Calu3 (cell line): ENCODE data around the gene MFAP4. TPM values are rescaled to one million over a fixed set of nuclear protein-coding genes. Genes with fewer than 3 reads are reported as not detected.

Experiments
- BruUV-seq: library from RNA; stranded (reverse); fragments of 400-500 nt; replicated peaks from 2 replicates; lab custom pipeline; 2021; lab: Mats Ljungman, UMichigan
- CTCF ChIA-PET: fragments of 300-600 bp; sonication (Branson Sonifier 250); formaldehyde crosslinking; loops from one replicate; lab custom pipeline; 2022; ENCODE audit warnings: antibody characterized with exemption; lab: Charles Lee
- DNase-seq: peaks from one replicate; pipeline ENCODE4 v3.0.0; 2022
- H3K27ac Mint-ChIP-seq: one replicate; pipeline ENCODE4 v1.8.0; 2022; ENCODE audit warnings: mixed read lengths; ENCODE audit not compliant: unreplicated experiment
- H3K27me3 Mint-ChIP-seq: one replicate; pipeline ENCODE4 v1.8.0; 2022; ENCODE audit warnings: mixed read lengths; ENCODE audit not compliant: unreplicated experiment
- H3K36me3 Mint-ChIP-seq: one replicate; pipeline ENCODE4 v1.8.0; 2022; ENCODE audit warnings: mild to moderate bottlenecking, moderate library complexity, mixed read lengths; ENCODE audit not compliant: insufficient read depth, unreplicated experiment
- H3K4me1 Mint-ChIP-seq: one replicate; pipeline ENCODE4 v1.8.0; 2022; ENCODE audit warnings: mild to moderate bottlenecking, low read depth, mixed read lengths; ENCODE audit not compliant: unreplicated experiment
- H3K4me3 Mint-ChIP-seq: one replicate; pipeline ENCODE4 v1.8.0; 2022; ENCODE audit warnings: mild to moderate bottlenecking, low read depth, moderate library complexity, mixed read lengths; ENCODE audit not compliant: unreplicated experiment
- H3K9me3 Mint-ChIP-seq: one replicate; pipeline ENCODE4 v1.8.0; 2022; ENCODE audit warnings: low read depth, mixed read lengths; ENCODE audit not compliant: unreplicated experiment
- CTCF ChIP-seq: fragments of 200-600 bp; IDR thresholded peaks from one replicate; pipeline ENCODE4 v1.8.0; 2022; ENCODE audit warnings: antibody characterized with exemption; ENCODE audit not compliant: unreplicated experiment
- intact Hi-C: fragments of 100-400 bp; cut with micrococcal nuclease; formaldehyde crosslinking; loops from one replicate; pipeline ENCODE4 v1.10.0; 2022; ENCODE audit not compliant: unreplicated experiment
- total RNA-seq: library from RNA; stranded (reverse); gene quantifications from 2 replicates; pipeline ENCODE4 v1.2.3, GENCODE V29; 2022

Gene MFAP4
- total RNA-seq, 1 experiment from 2014 or later, result not detected

DNA sequence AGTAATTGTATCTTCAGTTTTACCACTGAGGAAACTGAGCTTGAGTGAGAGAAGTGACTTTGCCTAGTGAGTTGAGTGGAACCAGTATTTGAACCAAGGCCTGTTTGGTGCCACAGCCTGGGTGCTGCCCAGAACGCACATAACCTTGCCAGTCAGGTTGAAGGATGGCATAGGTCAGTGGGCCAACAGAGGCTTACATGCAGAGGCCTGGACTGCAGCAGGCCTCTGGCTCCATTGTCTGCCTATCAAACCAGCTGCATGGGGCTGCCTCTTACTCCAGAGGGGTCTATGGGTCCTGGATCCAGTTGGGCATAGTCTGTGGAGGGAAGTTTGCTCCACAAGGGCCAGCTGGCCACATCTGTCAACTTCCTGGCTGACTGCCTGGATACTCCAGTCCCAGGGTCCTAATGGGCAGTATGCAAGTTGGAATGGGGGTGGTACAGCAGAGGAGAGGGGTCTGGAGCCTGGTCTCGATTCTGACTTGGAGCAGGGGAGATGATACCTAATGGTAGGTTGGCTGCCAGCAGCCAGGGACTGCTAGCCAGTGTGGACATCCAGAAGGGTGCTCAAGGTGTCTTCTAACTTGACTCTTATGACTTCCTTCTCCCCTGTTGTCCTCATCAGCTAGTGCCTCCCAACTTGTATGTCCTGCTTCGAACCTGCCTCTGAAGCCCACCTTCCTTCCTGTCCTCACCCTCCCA is 12.9 kb upstream of the MFAP4 start:
- CTCF ChIA-PET, result no interaction called here

GRCh38 chr17:19398301-19399181 is 11.6 kb upstream of the MFAP4 start:
- CTCF ChIA-PET, result no interaction called here
- H3K4me3 Mint-ChIP-seq, result no peak overlapping the region

More for the DNA sequence above, 12.9 kb upstream of the MFAP4 start:
- Mint-ChIP-seq H3K36me3 (no peaks in the 10 kb centered on the region), H3K9me3 (no peaks in the 10 kb centered on the region), H3K4me1 (peaks cover 8% of the 10 kb centered on the region), H3K27me3 (peaks cover 24% of the 10 kb centered on the region), H3K4me3 (no peak overlapping the region), H3K27ac (no peak overlapping the region)
- TF ChIP-seq CTCF, result no peak
- DNase-seq, result no peak
- intact Hi-C loops, result no loop called here
- no TSS peak for BruUV-seq

DNA sequence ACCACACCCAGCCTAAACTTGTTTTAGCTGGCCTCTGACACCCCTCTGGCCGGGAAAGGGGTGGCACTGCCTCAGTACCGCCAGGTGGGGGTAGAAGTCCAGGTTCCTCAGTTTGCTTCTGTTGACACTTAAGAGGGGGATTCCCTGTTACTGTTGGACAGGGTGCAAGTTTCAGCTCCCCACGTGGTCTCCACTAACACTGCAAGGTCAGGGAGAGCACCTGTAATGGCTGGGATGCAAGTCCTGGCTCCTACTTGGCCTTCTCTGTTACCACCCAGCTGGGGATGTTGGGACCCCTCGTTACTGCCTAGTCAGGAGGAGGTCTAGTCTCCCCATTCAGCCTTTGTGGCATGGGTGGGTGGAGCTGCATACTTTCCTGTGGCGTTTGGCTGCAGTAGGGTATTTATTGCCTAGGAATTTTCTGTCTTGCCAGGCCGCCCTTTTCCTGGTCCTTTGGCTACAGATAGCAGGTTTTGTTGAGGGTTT is 10.6 kb upstream of the MFAP4 start:
- Mint-ChIP-seq H3K27ac (no peak overlapping the region), H3K27me3 (peaks cover 7% of the 10 kb centered on the region), H3K36me3 (no peaks in the 10 kb centered on the region), H3K4me3 (no peak overlapping the region), H3K4me1 (peaks cover 8% of the 10 kb centered on the region), H3K9me3 (no peaks in the 10 kb centered on the region)
- intact Hi-C loops, result no loop called here
- TF ChIP-seq CTCF, result no peak
- no TSS peak for BruUV-seq
- CTCF ChIA-PET, result no interaction called here
- DNase-seq, result no peak

More at GRCh38 chr17:19398301-19399181, 11.6 kb upstream of the MFAP4 start:
- Mint-ChIP-seq H3K27ac (no peak overlapping the region), H3K36me3 (no peaks in the 10 kb centered on the region), H3K27me3 (peaks cover 17% of the 10 kb centered on the region), H3K4me1 (peaks cover 8% of the 10 kb centered on the region), H3K9me3 (no peaks in the 10 kb centered on the region)
- no TSS peak for BruUV-seq
- TF ChIP-seq CTCF, result no peak
- peak; percentile 16 for DNase-seq
- intact Hi-C loops, result no loop called here

- Mint-ChIP-seq H3K9me3 (no peaks in the 10 kb centered on the region), H3K36me3 (no peaks in the 10 kb centered on the region), H3K27ac (no peak overlapping the region), H3K4me3 (no peak overlapping the region), H3K27me3 (no peaks in the 10 kb centered on the region), H3K4me1 (no peaks in the 10 kb centered on the region)
- CTCF ChIA-PET, result no interaction called here
- intact Hi-C loops, result no loop called here
- BruUV-seq, result no TSS peak
- no peak for TF ChIP-seq CTCF
- no peak for DNase-seq
These were observed 5.3 kb upstream of the MFAP4 start for GRCh38 chr17:19392303-19392702.
